SK-N-SH (cell line): ENCODE data around the gene ZNF69. TPM values are rescaled to one million over a fixed set of nuclear protein-coding genes. Genes with fewer than 3 reads are reported as not detected.
"Not testable (repeated sequence)": the region's sequence is repeated elsewhere in the genome, so short reads cannot be mapped to it uniquely, and the experiment has no call there.

Source experiments
- CTCF ChIA-PET: fragments of 300-600, 350-600 bp; formaldehyde crosslinking; extraction: SDS; loops from one replicate; lab custom pipeline; 2021; lab: Yijun Ruan, JAX
- POLR2A ChIA-PET: fragments of 350-600 bp; sonication (Branson Sonifier 250); formaldehyde crosslinking; extraction: SDS; loops from one replicate; lab custom pipeline; 2020; ENCODE audit warnings: antibody characterized with exemption, inconsistent platforms; lab: Yijun Ruan, JAX
- DNase-seq: peaks from one replicate; pipeline ENCODE4 v3.0.0; 2012
- H2AFZ ChIP-seq: fragments of 200-600 bp; sonication (generic); 2 replicates; pipeline ENCODE4 v1.8.1; 2016; ENCODE audit warnings: antibody characterized with exemption, mild to moderate bottlenecking, low read depth
- H3F3A ChIP-seq: fragments of 200-600 bp; sonication (generic); replicated peaks from 2 replicates; pipeline ENCODE3; 2016; ENCODE audit warnings: antibody characterized with exemption, mild to moderate bottlenecking; ENCODE audit not compliant: insufficient read depth
- H3K27ac ChIP-seq, 2 experiments: fragments of 200-500 bp in 1 of 2; fragments of 200-600 bp in 1 of 2; sonication (Bioruptor generic) in 1 of 2; sonication (generic), shearing (Covaris generic) in 1 of 2; 2 replicates each; pipeline versions ENCODE4 v1.5.1 to v1.6.1; 2014 to 2016; ENCODE audit warnings: low read depth in 2 of 2, inconsistent platforms in 1 of 2, low read length in 1 of 2, mild to moderate bottlenecking in 1 of 2, mixed read lengths in 1 of 2
- H3K27me3 ChIP-seq: fragments of 200-600 bp; sonication (generic), shearing (Covaris generic); 2 replicates; pipeline ENCODE4 v1.6.1; 2016; ENCODE audit warnings: mixed run types; ENCODE audit not compliant: insufficient read depth
- H3K36me3 ChIP-seq, 2 experiments: fragments of 200-500 bp in 1 of 2; fragments of 200-600 bp in 1 of 2; sonication (Bioruptor generic) in 1 of 2; sonication (generic) in 1 of 2; replicated peaks in 1 of 2; 2 replicates each; pipeline versions ENCODE3 to v1.5.1; 2014 to 2016; ENCODE audit warnings: low read length in 1 of 2, mild to moderate bottlenecking in 1 of 2; ENCODE audit not compliant: insufficient read depth in 2 of 2, control insufficient read depth in 1 of 2
- H3K4me1 ChIP-seq, 2 experiments: fragments of 200-500 bp in 1 of 2; fragments of 200-600 bp in 1 of 2; sonication (Bioruptor generic) in 1 of 2; sonication (generic), shearing (Covaris generic) in 1 of 2; 2 replicates each; pipeline versions ENCODE4 v1.5.1 to v1.6.1; 2014 to 2016; ENCODE audit warnings: low read depth in 1 of 2, low read length in 1 of 2, mixed run types in 1 of 2; ENCODE audit not compliant: insufficient read depth in 2 of 2, control insufficient read depth in 1 of 2
- H3K4me2 ChIP-seq: fragments of 200-600 bp; sonication (generic), shearing (Covaris generic); 2 replicates; pipeline ENCODE4 v1.6.1; 2017; ENCODE audit warnings: mixed run types
- H3K4me3 ChIP-seq, 2 experiments: fragments of 200-500 bp in 1 of 2; fragments of 200-600 bp in 1 of 2; sonication (Bioruptor generic) in 1 of 2; sonication (generic), shearing (Covaris generic) in 1 of 2; 2 replicates each; pipeline versions ENCODE4 v1.5.1 to v1.8.1; 2014 to 2016; ENCODE audit warnings: low read depth in 2 of 2, inconsistent platforms in 1 of 2, low read length in 1 of 2, mild to moderate bottlenecking in 1 of 2, mixed read lengths in 1 of 2, moderate library complexity in 1 of 2
- H3K79me2 ChIP-seq: fragments of 200-600 bp; sonication (generic); 2 replicates; pipeline ENCODE4 v1.8.1; 2017; ENCODE audit warnings: mild to moderate bottlenecking; ENCODE audit not compliant: insufficient read depth
- H3K9ac ChIP-seq: fragments of 200-600 bp; sonication (generic); 2 replicates; pipeline ENCODE4 v1.6.1; 2017; ENCODE audit warnings: mixed run types
- H3K9me2 ChIP-seq: fragments of 200-600 bp; sonication (generic); 2 replicates; pipeline ENCODE4 v1.6.1; 2017; ENCODE audit warnings: mixed run types
- H3K9me3 ChIP-seq: fragments of 200-600 bp; sonication (generic); 2 replicates; pipeline ENCODE4 v1.6.1; 2017; ENCODE audit warnings: mixed run types, mild to moderate bottlenecking, moderate library complexity
- H4K20me1 ChIP-seq: fragments of 200-600 bp; sonication (generic); 2 replicates; pipeline ENCODE4 v1.6.1; 2017; ENCODE audit warnings: mild to moderate bottlenecking, mixed run types; ENCODE audit not compliant: insufficient read depth
- EZH2phosphoT487 ChIP-seq: fragments of 200-600 bp; sonication (generic); IDR thresholded peaks from 2 replicates; pipeline ENCODE4 v1.6.1; 2017; ENCODE audit warnings: low read depth, mixed run types, mild to moderate bottlenecking, antibody characterized with exemption, moderate library complexity, borderline replicate concordance
- FOSL2 ChIP-seq: IDR thresholded peaks from 2 replicates; pipeline ENCODE4 v1.4.0; 2012; ENCODE audit warnings: low read depth, mild to moderate bottlenecking, moderate library complexity, borderline replicate concordance
- FOXJ3 ChIP-seq: sonication (generic); formaldehyde crosslinking; IDR thresholded peaks from 2 replicates; pipeline ENCODE4 v1.5.1; 2020; ENCODE audit warnings: mild to moderate bottlenecking, missing genetic modification reagents
- MEF2A ChIP-seq: IDR thresholded peaks from 2 replicates; pipeline ENCODE4 v1.4.0; 2012; ENCODE audit warnings: low read depth, borderline replicate concordance
- NFIC ChIP-seq: IDR thresholded peaks from 2 replicates; pipeline ENCODE4 v1.4.0; 2012; ENCODE audit warnings: borderline replicate concordance
- NRF1 ChIP-seq: IDR thresholded peaks from 2 replicates; pipeline ENCODE4 v1.6.1; 2012; ENCODE audit warnings: low read depth, mild to moderate bottlenecking, low read length
- SIN3A ChIP-seq: IDR thresholded peaks from 2 replicates; pipeline ENCODE4 v1.6.1; 2012; ENCODE audit warnings: low read depth, mild to moderate bottlenecking, low read length, moderate library complexity, borderline replicate concordance
- SMC3 ChIP-seq: IDR thresholded peaks from 2 replicates; pipeline ENCODE4 v1.6.1; 2012; ENCODE audit warnings: low read depth, low read length, improper control_type of control experiment
- TCF12 ChIP-seq: IDR thresholded peaks from 2 replicates; pipeline ENCODE4 v1.4.0; 2012
- TEAD4 ChIP-seq: IDR thresholded peaks from 2 replicates; pipeline ENCODE4 v1.4.0; 2012; ENCODE audit warnings: mild to moderate bottlenecking, borderline replicate concordance; ENCODE audit not compliant: insufficient read depth
- WGBS: methylation state at CpG from one replicate; pipeline ENCODE4 v1.1.6; 2017; ENCODE audit warnings: low lambda C conversion rate; 5-methylcytosine and 5-hydroxymethylcytosine counted together
- polyA plus RNA-seq, 3 experiments: library from polyadenylated mRNA; depleted of rRNA; stranded (reverse); fragments of >200 nt; gene quantifications; 2 replicates each; pipeline ENCODE4 v1.2.3, GENCODE V29; 2012
- TF ChIP-seq, protein P1 (sequence below): fragments of 150-350 bp; IDR thresholded peaks from 2 replicates; pipeline ENCODE4 v1.6.1; 2017; ENCODE audit warnings: antibody characterized with exemption, low read length, low read depth, borderline replicate concordance
- TF ChIP-seq, protein P2 (sequence below): IDR thresholded peaks from 2 replicates; pipeline ENCODE4 v1.4.0; 2012; ENCODE audit warnings: low read depth
- TF ChIP-seq, protein P3 (sequence below): IDR thresholded peaks from 2 replicates; pipeline ENCODE4; 2012
- TF ChIP-seq, protein P4 (sequence below): fragments of 200-600 bp; sonication (generic); IDR thresholded peaks from 2 replicates; pipeline ENCODE4 v1.6.1; 2017; ENCODE audit warnings: antibody characterized with exemption, mild to moderate bottlenecking, moderate library complexity

Gene ZNF69
- polyA plus RNA-seq, 1 of the 3 experiments (the other 2 are of a cell fraction), result 0.58 TPM

DNA sequence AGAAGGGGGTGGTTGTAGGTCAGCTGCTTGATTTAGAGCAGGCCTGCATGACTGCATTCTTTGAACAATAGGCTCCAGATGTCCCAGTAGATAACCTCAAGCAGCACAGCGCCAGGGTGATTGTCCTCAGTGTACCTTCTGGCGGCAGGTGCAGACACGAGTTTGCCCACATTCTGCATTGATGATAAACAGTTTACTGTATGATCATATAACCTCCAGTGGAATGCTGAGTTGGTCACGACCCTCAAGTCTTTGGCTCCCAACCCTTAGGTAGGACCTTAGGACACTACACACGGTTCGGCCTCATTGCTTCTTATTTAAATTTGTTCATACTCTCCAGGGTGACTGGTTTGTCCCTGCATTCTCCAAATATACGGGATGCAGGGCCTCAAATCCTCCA lies 26.9 kb upstream of the ZNF69 start:
- H2AFZ ChIP-seq, result no peak overlapping the region
- peaks cover 0 to 4% of the 10 kb centered on the region in 2 experiments for H3K36me3 ChIP-seq
- no peaks in the 10 kb centered on the region for H3K9me2 ChIP-seq
- H3K9me3 ChIP-seq, result no peaks in the 10 kb centered on the region; the same call in 1 of the 2 replicates
- TF ChIP-seq, protein P1, sequence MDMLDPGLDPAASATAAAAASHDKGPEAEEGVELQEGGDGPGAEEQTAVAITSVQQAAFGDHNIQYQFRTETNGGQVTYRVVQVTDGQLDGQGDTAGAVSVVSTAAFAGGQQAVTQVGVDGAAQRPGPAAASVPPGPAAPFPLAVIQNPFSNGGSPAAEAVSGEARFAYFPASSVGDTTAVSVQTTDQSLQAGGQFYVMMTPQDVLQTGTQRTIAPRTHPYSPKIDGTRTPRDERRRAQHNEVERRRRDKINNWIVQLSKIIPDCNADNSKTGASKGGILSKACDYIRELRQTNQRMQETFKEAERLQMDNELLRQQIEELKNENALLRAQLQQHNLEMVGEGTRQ, result no peak
- TF ChIP-seq TEAD4, result no peak
- TF ChIP-seq SMC3, result no peak
- no peak for TF ChIP-seq FOXJ3
- no peak for TF ChIP-seq FOSL2
- TF ChIP-seq, protein P2, sequence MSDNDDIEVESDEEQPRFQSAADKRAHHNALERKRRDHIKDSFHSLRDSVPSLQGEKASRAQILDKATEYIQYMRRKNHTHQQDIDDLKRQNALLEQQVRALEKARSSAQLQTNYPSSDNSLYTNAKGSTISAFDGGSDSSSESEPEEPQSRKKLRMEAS, result no peak
- no peak for TF ChIP-seq TCF12
- TF ChIP-seq EZH2phosphoT487, result no peak
- TF ChIP-seq NFIC, result no peak
- TF ChIP-seq MEF2A, result no peak
- no peak for TF ChIP-seq SIN3A
- no peak overlapping the region for H3K4me3 ChIP-seq
- CTCF ChIA-PET, result no interaction called here
- POLR2A ChIA-PET, result no interaction called here
- 0 out of 2 replicates have a peak, but pooled peaks cover under 1% of the 10 kb centered on the region for H3K79me2 ChIP-seq
- H3K4me1 ChIP-seq, result no peaks in the 10 kb centered on the region
- no peak for DNase-seq
- WGBS, result 40% methylated on average over 7 of the region's 7 CpGs
- H3K27ac ChIP-seq, result no peak overlapping the region
- H3K27me3 ChIP-seq, result no peaks in the 10 kb centered on the region
- H3K9ac ChIP-seq, result no peak overlapping the region
- H4K20me1 ChIP-seq, result no peaks in the 10 kb centered on the region
- no peaks in the 10 kb centered on the region for H3F3A ChIP-seq
- no peak overlapping the region for H3K4me2 ChIP-seq

DNA sequence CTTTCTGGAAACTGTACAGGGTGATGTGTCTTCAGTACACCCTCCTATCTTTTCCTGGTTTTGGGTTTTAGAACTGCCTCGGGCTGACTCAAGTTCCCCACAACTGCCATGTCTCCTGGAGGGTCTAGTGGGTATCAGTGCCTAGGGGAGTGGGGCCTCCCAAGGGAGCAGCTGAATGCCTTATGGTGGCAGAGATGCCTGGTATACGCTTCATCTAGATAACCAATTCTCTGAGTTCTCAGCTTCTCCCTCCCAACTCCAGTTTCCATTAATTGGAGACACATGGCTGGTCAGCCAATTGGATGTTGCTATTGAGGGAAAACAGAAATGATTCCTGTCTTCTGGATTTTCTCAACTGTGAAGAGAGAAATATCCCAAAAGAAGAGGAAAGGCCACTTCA lies 26.3 kb upstream of the ZNF69 start:
- CTCF ChIA-PET, result interaction anchor here (1.2 kb wide), 1 partner anchor 64 kb away, joined by 3 read pairs; no protein-coding TSS in a partner anchor
- no peaks in the 10 kb centered on the region for H3F3A ChIP-seq
- H3K4me1 ChIP-seq, result no peaks in the 10 kb centered on the region
- no peak overlapping the region for H3K27ac ChIP-seq
- peaks cover 0 to 10% of the 10 kb centered on the region in 2 experiments for H3K36me3 ChIP-seq
- H3K9me2 ChIP-seq, result no peaks in the 10 kb centered on the region
- H3K9me3 ChIP-seq, result no peaks in the 10 kb centered on the region; the same call in 1 of the 2 replicates
- H4K20me1 ChIP-seq, result no peaks in the 10 kb centered on the region
- DNase-seq, result no peak
- no peaks in the 10 kb centered on the region for H3K27me3 ChIP-seq
- H3K9ac ChIP-seq, result no peak overlapping the region
- H3K79me2 ChIP-seq, result no peaks in the 10 kb centered on the region
- TF ChIP-seq, protein P3, sequence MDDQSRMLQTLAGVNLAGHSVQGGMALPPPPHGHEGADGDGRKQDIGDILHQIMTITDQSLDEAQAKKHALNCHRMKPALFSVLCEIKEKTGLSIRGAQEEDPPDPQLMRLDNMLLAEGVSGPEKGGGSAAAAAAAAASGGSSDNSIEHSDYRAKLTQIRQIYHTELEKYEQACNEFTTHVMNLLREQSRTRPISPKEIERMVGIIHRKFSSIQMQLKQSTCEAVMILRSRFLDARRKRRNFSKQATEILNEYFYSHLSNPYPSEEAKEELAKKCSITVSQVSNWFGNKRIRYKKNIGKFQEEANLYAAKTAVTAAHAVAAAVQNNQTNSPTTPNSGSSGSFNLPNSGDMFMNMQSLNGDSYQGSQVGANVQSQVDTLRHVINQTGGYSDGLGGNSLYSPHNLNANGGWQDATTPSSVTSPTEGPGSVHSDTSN, result no peak
- TF ChIP-seq NRF1, result no peak
- TF ChIP-seq, protein P4, sequence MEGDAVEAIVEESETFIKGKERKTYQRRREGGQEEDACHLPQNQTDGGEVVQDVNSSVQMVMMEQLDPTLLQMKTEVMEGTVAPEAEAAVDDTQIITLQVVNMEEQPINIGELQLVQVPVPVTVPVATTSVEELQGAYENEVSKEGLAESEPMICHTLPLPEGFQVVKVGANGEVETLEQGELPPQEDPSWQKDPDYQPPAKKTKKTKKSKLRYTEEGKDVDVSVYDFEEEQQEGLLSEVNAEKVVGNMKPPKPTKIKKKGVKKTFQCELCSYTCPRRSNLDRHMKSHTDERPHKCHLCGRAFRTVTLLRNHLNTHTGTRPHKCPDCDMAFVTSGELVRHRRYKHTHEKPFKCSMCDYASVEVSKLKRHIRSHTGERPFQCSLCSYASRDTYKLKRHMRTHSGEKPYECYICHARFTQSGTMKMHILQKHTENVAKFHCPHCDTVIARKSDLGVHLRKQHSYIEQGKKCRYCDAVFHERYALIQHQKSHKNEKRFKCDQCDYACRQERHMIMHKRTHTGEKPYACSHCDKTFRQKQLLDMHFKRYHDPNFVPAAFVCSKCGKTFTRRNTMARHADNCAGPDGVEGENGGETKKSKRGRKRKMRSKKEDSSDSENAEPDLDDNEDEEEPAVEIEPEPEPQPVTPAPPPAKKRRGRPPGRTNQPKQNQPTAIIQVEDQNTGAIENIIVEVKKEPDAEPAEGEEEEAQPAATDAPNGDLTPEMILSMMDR, result no peak
- TF ChIP-seq, all 33 proteins: peak for 0
- Histone ChIP-seq H3K4me2 (no peak overlapping the region), H3K4me3 (no peak overlapping the region), H2AFZ (no peak overlapping the region)
- 13% methylated on average over 2 of the region's 2 CpGs for WGBS
- POLR2A ChIA-PET, result no interaction called here

DNA sequence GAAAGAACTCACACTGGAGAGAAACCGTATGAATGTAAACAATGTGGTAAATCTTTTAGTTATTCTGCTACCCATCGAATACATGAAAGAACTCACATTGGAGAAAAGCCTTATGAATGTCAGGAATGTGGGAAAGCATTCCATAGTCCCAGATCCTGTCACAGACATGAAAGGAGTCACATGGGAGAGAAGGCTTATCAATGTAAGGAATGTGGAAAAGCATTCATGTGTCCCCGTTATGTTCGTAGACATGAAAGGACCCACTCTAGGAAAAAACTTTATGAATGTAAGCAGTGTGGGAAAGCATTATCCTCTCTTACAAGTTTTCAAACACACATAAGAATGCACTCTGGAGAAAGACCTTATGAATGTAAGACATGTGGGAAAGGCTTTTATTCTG lies 19.8 kb upstream of the ZNF69 start:
- CTCF ChIA-PET, H3F3A ChIP-seq, H3K79me2 ChIP-seq, POLR2A ChIA-PET, H3K27me3 ChIP-seq, H3K27ac ChIP-seq, H3K9ac ChIP-seq, H3K4me2 ChIP-seq, DNase-seq, H3K4me1 ChIP-seq, H3K4me3 ChIP-seq, H4K20me1 ChIP-seq, H2AFZ ChIP-seq, H3K9me2 ChIP-seq: not testable (repeated sequence)
- H3K36me3 ChIP-seq, result peaks cover 14 to 39% of the 10 kb centered on the region in 2 experiments
- peaks cover 14% of the 10 kb centered on the region for H3K9me3 ChIP-seq
- 71% methylated on average over 4 of the region's 4 CpGs for whole genome bisulfite sequencing
